Endodermal cell (in vitro differentiated cells): Measurements from ENCODE around the gene ZCCHC9. TPM values are rescaled to one million over a fixed set of nuclear protein-coding genes. Genes with fewer than 3 reads are reported as not detected.

Source experiments
- DNase-seq: peaks from one replicate; pipeline ENCODE4 v3.0.0-alpha.2; 2017
- H3K27ac ChIP-seq: 2 replicates; pipeline ENCODE4 v1.5.1; 2013; ENCODE audit warnings: mild to moderate bottlenecking, low read depth, low read length, moderate library complexity
- H3K27me3 ChIP-seq: 2 replicates; pipeline ENCODE4 v1.6.1; 2013; ENCODE audit warnings: mild to moderate bottlenecking, low read length, moderate library complexity; ENCODE audit not compliant: insufficient read depth, control insufficient read depth, poor library complexity, severe bottlenecking
- H3K36me3 ChIP-seq: 2 replicates; pipeline ENCODE4 v1.7.0; 2013; ENCODE audit warnings: mild to moderate bottlenecking, low read length, moderate library complexity; ENCODE audit not compliant: control insufficient read depth, insufficient read depth
- H3K4me1 ChIP-seq: one replicate; pipeline ENCODE4 v1.7.0; 2013; ENCODE audit warnings: low read length; ENCODE audit not compliant: control insufficient read depth, insufficient read depth
- H3K4me3 ChIP-seq: 2 replicates; pipeline ENCODE4 v1.5.1; 2013; ENCODE audit warnings: mild to moderate bottlenecking, low read length, moderate library complexity
- H3K9ac ChIP-seq: 2 replicates; pipeline ENCODE4 v1.6.1; 2013; ENCODE audit warnings: mild to moderate bottlenecking, low read length, moderate library complexity; ENCODE audit not compliant: poor library complexity, severe bottlenecking; ENCODE audit errors: extremely low read depth
- H3K9me3 ChIP-seq: 2 replicates; pipeline ENCODE4 v1.6.1; 2013; ENCODE audit warnings: mild to moderate bottlenecking, low read length, moderate library complexity; ENCODE audit not compliant: control insufficient read depth
- H3K27ac Mint-ChIP-seq: 2 replicates; pipeline ENCODE4 v1.8.0; 2020; ENCODE audit warnings: mixed read lengths
- H3K27me3 Mint-ChIP-seq: 2 replicates; pipeline ENCODE4 v1.8.0; 2021; ENCODE audit warnings: mild to moderate bottlenecking, mixed read lengths; ENCODE audit not compliant: insufficient read depth
- H3K36me3 Mint-ChIP-seq: 2 replicates; pipeline ENCODE4 v1.8.0; 2020; ENCODE audit warnings: low read depth, mixed read lengths
- H3K4me1 Mint-ChIP-seq: 2 replicates; pipeline ENCODE4 v1.8.0; 2020; ENCODE audit warnings: mixed read lengths
- H3K4me3 Mint-ChIP-seq: 2 replicates; pipeline ENCODE4 v1.8.0; 2020; ENCODE audit warnings: mild to moderate bottlenecking, moderate library complexity, mixed read lengths
- H3K9me3 Mint-ChIP-seq: 2 replicates; pipeline ENCODE4 v1.8.0; 2020; ENCODE audit warnings: mild to moderate bottlenecking, mixed read lengths
- WGBS, 2 experiments: methylation state at CpG; one replicate each; pipeline versions ENCODE4 v1.1.5 to v1.1.7; 2013; ENCODE audit warnings: missing lambda C conversion rate in 2 of 2, mixed read lengths in 1 of 2; ENCODE audit not compliant: insufficient coverage in 1 of 2, insufficient read length in 1 of 2; 5-methylcytosine and 5-hydroxymethylcytosine counted together
- total RNA-seq, 2 donors: library from RNA; stranded (reverse); fragmentation: NEBNext Ultra II Directional in 1 of 2; extraction: Animal tissue kit (Norgen Biotek cat#: 25700) in 1 of 2; gene quantifications; 2 replicates in 1 of 2; 3 replicates in 1 of 2; pipeline ENCODE4 v1.2.1, GENCODE V29; 2021
- TF ChIP-seq, protein P1 (sequence below): fragments of 200-600 bp; sonication (generic); conservative IDR thresholded peaks from 2 replicates; pipeline ENCODE4 v1.5.0; 2021; ENCODE audit warnings: antibody characterized with exemption, mild to moderate bottlenecking

The ZCCHC9 gene
- total RNA-seq, 2 donors from 2014 or later: 40.1 to 40.8 TPM

DNA sequence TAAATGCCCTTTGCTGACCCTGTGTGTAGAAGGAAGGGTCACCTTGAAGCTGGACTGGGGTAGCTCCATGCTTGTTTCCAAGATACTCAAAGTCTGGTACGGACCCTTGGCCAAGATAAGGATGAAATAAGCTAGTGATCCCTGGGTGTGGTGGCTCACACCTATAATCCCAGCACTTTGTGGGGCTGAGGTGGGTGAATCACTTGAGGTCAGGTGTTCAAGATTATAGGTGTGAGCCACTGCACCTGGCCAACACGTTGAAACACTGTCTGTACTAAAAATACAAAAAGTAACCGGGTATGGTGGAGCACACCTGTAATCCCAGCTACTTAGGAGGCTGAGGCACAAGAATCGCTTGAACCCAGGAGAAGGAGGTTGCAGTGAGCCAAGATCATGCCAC lies 59.3 kb downstream of the ZCCHC9 start:
- Mint-ChIP-seq H3K27me3 (peaks cover 1% of the 10 kb centered on the region), H3K4me1 (peaks cover 6% of the 10 kb centered on the region), H3K36me3 (no peaks in the 10 kb centered on the region), H3K9me3 (no peaks in the 10 kb centered on the region), H3K4me3 (no peak overlapping the region), H3K27ac (no peak overlapping the region)
- no peak for DNase-seq
- H3K4me3 ChIP-seq: no peak overlapping the region
- no peak overlapping the region for H3K9ac ChIP-seq
- WGBS, 2 experiments: 93% methylated on average over 4 of the region's 4 CpGs
- H3K27ac ChIP-seq: no peak overlapping the region
- no peaks in the 10 kb centered on the region for H3K27me3 ChIP-seq
- H3K9me3 ChIP-seq: no peaks in the 10 kb centered on the region
- no peaks in the 10 kb centered on the region for H3K36me3 ChIP-seq
- no peaks in the 10 kb centered on the region for H3K4me1 ChIP-seq
- TF ChIP-seq, protein P1, sequence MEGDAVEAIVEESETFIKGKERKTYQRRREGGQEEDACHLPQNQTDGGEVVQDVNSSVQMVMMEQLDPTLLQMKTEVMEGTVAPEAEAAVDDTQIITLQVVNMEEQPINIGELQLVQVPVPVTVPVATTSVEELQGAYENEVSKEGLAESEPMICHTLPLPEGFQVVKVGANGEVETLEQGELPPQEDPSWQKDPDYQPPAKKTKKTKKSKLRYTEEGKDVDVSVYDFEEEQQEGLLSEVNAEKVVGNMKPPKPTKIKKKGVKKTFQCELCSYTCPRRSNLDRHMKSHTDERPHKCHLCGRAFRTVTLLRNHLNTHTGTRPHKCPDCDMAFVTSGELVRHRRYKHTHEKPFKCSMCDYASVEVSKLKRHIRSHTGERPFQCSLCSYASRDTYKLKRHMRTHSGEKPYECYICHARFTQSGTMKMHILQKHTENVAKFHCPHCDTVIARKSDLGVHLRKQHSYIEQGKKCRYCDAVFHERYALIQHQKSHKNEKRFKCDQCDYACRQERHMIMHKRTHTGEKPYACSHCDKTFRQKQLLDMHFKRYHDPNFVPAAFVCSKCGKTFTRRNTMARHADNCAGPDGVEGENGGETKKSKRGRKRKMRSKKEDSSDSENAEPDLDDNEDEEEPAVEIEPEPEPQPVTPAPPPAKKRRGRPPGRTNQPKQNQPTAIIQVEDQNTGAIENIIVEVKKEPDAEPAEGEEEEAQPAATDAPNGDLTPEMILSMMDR: no peak

DNA sequence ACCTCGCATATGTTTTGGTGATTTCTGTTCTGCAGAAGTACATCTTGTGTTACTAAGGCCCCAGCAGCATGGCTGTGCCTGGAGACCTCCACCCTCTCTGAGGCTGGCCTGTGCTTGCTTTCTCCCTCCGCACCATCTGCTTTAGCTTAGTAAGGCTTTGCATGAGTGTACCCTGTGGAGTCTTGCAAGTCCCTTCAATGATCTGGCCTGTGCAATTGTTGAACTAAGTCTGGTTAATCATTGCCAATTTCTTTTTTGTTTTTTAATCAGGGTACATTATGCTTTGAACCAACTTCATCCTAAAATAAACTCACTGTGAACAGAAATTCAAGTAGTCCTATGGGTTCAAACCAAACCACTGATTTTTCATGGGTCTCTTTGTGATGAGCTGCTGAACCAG lies 60.2 kb downstream of the ZCCHC9 start:
- TF ChIP-seq, protein P1: no peak
- Histone ChIP-seq H3K27me3 (no peaks in the 10 kb centered on the region), H3K4me1 (no peaks in the 10 kb centered on the region), H3K9me3 (no peaks in the 10 kb centered on the region), H3K4me3 (no peak overlapping the region), H3K27ac (no peak overlapping the region), H3K36me3 (no peaks in the 10 kb centered on the region), H3K9ac (no peak overlapping the region)
- no peak overlapping the region for H3K4me3 Mint-ChIP-seq
- H3K27ac Mint-ChIP-seq: no peak overlapping the region
- no peak for DNase-seq
- peaks cover 1% of the 10 kb centered on the region for H3K27me3 Mint-ChIP-seq
- H3K4me1 Mint-ChIP-seq: peaks cover 6% of the 10 kb centered on the region
- H3K36me3 Mint-ChIP-seq: no peaks in the 10 kb centered on the region
- H3K9me3 Mint-ChIP-seq: no peaks in the 10 kb centered on the region
- 93 to 100% methylated on average over 2 of the region's 2 CpGs for WGBS, 2 experiments

Other genes starting within 250 kb of the ZCCHC9 start
- gene CKMT2, start 68.3 kb upstream of the ZCCHC9 start, total RNA-seq: 1 to 10 TPM; 2.1 to 2.3 TPM
- gene ACOT12, start 92.5 kb downstream of the ZCCHC9 start, total RNA-seq: under 1 TPM in 1 of 2 donors, not detected in 1; 0.42 TPM